HG02610 (cell line): ENCODE measurements around the gene KRT79.

ENCODE experiments used
- ATAC-seq: cut with Tn5 transposase; IDR thresholded peaks from one replicate; pipeline ENCODE4 v1.9.1; 2021; ENCODE audit warnings: mild to moderate bottlenecking, moderate library complexity; ENCODE audit not compliant: unreplicated experiment

Gene KRT79

DNA sequence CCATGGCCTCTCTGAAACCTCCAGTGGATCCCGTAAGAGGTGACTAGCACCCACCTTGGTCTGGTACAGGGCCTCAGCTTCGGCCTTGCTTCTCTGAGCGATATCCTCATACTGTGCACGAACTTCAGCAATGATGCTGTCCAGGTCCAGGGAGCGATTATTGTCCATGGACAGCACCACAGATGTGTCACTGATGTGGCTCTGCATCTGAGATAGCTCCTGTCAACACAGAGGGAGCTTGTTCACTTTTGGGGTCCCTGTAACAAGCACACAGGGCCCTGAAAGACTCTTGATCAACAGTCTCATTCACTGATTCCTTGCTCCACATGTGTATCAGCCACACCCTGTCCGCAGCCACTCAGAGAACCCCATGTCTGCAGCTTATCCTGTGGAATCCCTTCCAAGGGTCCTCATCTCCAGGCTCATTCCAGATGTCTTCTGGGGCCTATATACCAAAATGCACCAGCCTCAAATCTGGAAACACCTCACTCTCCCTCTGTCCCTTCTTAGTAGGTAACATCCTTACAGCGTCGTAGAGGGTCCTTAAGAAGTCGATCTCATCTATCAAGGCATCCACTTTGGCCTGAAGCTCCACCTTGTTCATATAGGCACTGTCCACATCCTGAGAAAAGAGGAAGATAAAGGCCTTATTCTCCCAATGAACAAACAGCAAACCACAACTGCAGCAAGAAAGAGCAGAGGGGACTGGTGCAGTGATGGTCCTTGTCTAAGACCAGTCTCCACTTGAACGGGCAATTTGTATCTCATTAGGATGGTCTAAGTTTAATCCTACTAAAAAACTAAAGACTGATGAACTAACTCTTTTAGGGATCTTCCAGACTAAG is 41.7 kb downstream of the KRT79 start:
- no peak for ATAC-seq

DNA sequence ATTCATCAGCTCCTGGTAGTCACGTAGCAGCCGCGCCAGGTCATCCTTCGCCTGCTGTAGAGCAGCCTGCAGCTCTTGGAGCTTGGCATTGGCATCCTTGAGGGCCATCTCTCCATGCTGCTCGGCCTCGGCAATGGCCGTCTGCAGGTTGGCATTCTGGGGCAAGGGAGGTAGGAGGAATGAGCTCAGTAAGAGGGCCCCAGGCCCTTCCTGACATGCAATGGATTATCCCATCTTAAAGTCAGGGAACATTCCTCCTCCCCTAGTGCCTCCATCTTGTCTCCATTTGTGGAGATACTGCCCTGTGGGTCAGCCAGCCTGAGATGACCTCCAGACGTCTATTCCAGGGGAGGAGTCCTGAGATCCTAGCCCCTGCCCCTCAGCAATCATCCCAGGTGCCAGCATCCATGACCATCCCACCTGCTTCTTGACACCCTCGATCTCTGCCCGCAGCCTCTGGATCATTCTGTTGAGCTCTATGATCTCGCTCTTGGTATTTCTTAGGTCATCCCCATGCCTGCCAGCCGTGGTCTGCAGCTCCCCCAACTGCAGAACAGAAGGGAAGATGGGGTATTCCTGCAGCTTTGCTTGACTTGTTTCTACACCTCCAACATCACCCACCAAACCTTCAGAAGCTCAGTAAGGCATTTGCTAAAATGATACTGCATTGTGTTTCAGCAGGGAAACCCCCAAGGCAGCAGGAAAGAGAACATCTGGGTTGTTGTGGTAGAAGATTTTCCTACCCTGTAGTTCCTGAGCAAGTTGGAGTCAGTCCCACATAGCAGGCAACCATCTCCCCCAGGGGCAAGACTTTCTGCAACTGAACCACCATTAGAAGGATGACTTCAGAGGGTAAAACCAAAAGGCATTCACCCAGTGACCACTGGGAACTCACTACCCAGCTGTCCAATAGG is 42.6 kb downstream of the KRT79 start:
- ATAC-seq: no peak

DNA sequence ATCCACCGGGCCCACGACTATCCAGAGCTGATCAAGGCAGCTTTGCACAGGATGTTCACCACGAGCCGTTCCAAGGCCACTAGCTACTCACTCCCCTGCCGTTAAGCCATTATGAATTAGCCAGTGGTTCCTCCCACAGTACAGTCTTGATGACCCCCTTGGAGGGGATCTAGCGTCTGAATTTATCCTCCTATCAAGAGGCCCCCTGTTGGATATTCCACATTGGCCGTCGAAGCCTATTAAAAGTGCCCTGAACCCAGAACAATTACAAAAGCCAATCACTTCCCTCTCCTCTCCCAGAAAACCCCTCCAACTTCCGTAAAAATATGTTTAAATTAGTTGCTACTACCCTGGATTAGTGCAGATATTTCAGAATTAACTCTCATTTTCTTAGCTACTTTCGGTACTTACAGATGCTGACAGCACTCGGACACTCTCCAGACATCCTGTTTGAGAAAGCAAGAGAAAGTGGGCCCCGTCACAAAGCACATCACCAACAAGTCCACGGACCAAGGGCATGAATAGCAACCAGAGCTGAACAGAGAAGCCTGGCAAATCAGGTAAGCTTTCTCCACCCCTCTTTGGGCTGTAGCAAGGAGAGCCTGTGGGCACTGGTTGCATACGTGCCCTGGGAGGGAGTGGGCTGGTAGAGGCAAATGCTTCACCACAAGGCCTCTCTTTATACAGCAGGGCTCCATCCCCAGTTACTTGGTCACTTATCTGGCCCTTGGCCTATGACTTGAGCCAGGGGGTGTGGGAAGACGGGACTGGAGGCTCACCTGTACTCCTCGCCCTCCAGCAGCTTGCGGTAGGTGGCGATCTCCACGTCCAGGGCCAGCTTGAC is 43.5 kb downstream of the KRT79 start:
- ATAC-seq: no peak

DNA sequence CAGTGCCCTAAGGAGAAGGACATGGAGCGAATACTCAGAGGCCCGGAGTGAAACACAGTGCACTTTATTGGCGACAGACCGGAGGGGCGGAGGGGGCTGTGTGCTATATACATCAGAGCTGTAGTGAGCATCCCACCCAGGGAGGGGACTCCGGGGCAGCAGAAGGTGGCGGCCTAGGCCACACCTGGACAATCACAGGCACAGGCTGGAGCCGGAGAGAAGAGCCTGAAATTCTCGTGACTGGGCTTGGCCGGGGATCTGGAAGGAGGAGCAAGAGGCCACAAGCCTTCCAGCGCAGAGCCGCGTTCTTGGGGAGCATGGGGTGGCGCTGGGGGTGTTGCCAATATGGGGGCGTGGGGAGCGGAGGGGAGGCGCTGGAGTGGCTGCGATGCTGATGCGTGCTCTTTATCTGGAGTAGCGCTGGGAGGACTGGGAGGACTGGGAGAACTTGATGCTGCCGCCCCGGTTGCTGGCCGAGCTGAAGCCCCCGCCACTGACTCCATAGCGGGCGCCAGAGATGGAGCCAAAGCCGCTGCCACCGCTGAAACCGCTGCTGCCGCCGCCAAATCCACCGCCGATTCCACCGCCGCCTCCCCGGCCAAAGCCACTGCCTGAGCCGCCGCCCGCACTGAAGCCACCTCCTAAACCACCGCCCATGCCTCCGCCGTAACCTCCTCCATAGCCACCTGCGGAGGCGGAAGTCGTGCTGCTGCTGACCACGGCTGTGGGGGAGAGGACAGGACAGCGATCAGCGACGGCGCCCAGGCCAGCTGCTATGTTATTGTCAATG is 44.3 kb downstream of the KRT79 start:
- ATAC-seq: no peak

DNA sequence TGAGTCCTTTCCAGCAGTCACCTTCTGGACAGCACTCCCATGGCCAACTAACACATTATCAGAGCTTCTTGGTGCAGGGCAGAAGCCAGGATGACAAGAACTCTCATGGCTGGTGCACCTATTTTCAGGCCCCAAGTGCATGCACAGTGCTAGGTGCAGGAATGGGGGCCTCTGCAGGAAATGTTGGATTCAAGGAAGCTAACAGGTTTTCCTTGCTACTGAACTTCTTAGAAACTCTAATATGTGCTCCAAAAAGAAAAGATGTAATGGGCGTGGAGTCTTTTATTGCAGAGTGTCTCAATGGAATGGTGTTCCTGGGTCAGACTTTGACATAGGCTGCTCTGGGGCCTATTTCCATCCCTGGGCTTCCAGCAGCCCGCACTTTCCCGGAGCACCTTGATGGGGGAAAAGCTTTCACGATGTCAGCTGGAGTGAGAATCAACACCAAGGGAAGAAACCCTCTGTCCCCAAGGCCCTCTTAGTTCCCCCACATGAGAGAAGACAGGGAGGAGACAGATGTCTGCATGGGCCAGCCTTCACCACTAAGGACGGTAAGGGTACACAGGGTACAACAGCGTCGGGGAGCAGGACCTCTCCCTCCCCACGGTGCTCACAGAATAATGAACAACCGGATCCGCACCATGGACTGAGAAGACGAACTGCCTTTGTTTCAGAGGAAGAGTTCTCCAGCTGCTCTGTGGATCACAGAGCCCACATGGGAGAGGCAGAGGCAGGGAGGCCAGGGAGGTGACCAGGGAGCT is 45.1 kb downstream of the KRT79 start:
- ATAC-seq: no peak

DNA sequence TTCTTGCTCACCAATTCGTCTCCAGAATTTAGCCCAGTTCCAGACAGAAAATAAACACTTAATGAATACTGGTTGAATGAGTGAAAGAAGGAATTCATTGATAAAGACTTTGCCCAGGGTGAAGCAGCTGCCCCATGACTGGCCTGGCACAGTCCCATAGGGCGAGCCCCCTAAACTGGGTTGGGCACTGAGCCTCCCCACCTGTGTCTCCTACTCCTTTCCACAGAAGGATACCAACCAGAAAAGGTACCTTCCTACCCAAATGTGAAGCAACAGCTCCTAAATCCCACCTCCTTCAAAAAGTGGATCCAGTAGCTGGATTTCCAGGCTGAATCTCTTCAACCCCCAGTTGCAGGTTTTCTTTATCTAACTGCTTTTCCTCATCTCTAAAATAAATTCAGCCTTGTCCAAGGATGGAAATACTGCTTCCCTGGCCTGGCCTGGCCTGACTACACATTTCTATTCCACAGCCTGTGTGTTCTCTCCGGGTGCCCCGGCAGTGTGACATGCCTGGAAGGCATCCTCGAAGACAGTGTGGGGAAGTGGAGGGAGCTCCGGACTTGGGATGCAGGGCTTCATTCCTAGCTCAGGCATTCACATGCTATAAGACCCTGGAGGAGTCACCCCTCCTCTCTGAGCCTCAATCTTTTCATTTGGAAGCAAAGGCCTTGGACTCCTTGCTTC is 45.8 kb downstream of the KRT79 start:
- no peak for ATAC-seq

DNA sequence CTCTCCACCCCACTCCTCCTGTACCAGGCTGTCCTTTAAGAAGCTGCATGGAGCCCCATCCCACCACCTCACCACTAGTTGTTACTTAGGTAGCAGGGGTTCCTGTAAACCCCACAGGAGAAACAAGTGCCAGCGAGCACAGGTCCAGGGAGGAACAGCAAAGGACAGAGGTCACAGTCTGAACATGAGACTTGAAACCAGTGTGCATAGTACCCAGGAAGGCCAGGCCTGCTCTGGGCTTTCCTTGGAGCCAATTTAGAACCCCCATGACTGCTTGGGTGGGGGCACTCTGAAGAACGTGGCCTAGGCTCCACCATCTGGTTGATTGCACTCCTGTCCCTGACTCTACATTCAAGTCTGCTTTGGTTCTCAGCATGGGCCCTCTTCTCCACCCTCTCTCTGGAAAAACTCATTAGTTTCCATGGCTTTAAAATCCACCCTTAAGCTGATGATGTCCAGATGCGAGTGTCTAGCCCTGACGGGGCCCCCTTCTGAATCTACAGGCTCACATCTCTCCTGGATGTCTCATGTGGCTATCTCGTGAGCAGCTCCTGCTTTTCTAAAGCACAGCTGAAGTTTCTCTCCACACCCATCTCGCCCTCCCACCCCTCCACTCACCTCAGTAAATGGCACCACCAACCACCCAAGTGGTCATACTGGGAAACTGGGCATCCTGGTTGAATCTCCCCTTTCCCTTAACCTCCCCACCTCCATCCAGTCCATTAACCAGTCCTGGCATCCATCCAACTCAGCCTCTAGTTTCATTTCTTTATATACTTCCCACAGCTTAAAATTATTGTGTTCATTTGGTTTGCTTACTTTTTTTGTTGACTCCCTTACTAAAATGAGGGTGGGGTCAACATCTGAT is 46.6 kb downstream of the KRT79 start:
- ATAC-seq: no peak

DNA sequence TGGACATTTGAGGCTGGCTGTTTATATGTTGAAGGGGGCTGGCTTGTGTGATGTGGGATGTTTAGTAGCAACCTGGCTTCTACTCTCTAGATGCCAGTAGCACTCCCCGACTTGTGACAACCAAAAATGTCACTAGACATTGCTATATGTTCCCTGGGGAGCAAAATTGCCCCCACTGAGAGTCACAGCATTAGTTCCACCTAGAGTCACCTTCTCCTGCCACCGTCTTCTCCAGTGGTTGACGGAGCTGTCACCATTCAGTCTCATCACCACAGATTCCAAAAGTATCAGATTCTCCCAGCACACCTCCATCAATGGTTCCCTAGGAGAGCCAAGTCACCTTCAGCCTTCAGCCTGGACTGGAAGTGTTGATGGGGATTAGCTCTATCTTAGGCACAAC is 49.2 kb downstream of the KRT79 start:
- no peak for ATAC-seq

DNA sequence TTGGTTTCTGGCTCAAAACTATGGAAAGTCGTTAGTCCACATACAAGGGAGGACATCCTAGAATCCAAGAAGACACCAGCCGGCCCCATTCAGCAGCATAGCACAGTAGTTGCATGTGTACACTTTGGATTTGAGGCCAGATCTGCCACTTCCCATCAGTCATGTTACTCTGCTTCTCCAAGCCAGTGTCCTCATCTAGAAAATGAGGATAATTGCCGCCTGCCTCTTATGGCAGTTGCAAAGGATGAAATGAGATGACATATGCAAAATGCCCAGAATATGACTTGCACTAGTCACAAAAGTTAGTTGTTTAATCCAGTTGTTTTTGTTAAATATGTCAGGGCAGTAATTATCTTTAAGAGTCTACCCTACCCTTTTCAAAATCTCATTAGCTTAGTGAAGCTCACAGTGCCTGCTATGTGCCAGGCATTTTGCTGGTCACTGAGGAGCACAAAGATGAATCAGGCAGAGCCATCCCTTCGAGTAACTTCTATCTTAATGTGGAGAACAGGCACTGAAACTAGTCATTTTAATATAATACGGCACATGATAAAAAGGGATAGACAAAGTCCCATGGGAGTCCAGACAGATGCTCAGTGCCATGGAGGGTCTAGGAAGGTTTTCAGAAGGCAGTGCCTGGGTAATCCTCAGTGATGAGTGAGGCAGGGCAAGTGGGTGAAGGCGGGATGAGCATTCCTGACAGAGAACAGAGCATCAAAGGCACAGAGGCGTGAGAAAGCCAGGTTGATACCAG is 50.4 kb downstream of the KRT79 start:
- no peak for ATAC-seq

DNA sequence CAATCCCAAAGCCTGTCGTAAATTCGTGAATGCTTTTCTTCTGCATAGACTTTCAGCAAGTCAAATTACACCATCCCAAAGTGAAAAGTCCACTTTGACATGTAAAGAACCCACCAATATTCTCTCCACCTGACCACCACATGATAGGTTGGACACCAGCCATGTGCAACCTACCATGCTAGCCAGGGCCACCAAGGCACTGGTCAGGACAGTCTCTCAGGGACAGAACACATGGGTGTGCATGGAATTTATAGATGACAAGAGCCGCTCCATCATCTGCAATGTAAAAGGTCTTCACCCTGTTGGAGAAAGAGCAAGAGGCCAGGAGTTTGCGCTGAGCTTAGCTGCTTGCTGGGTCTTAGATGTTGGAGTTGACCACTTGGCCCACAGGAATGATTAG is 51.6 kb downstream of the KRT79 start:
- no peak for ATAC-seq

DNA sequence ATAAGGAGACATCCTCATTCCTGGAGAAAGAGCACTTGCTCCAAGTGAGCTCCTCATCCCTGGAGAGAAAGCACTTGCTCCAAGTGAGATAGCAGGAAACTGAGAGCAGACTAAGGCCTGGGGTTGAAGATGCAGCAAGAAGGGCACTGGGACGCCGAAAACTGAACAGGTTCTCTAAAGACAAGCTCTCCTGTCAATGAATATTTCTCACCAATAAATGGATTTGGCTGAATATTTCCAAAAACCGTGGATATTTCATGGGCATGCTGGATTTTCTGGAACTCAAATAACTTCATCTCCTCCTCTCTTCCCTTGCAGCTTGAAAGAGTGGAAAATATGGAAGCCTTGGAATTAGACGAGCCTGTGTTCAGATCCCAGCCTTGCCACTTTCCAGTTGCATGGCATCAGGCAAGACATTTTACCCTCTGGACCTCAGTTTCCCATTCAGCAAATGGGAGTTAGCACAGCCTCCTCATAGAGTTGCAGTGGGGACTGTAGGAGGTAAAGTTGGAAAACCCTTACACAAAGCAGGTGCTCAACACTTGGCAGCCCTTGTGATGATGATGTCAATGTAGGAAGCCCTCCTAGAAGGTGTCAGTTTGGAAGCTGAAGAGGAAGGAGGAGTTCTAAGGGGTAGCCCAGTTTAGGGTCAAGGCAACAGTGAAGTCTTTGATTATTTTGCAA is 52.6 kb downstream of the KRT79 start:
- ATAC-seq: no peak

DNA sequence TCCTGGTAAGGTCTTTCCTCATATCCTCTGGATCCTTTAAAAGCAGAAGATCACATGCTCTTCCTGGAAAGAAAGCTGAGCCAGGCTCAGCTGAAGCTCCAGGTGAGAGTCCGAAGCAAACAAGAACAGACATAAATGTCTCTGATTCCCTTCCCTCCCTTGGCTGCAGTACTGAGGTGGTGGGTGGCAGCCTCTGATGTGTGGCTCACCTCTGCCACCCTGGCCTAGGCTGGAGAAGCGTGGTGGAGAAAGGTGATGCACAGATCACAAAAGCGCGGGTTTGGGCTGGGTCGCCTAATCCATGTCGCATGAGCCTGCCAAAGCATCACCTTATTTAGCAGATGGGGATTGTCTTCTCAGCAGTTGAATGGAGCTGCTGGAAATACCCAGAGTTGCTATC is 54.2 kb downstream of the KRT79 start:
- no peak for ATAC-seq

DNA sequence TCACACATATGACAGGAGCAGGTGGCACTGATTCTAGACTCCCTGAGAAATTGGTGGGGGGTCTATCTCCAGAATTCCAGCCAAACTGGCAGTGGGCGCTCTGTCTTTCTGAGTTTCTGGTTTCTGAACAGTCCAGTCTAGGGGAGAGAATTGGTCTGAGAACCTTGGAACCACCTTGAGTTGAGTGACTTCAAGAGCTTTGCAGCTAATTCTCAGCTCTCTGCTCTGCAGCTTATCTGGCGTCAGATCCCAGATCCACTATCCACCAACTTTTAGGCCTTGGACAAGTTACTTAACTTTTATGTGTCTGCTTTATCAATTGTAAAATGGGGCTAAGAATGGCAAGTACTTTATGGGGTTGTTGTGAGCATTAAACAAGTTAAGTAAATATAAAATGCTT is 55.3 kb downstream of the KRT79 start:
- ATAC-seq: no peak

DNA sequence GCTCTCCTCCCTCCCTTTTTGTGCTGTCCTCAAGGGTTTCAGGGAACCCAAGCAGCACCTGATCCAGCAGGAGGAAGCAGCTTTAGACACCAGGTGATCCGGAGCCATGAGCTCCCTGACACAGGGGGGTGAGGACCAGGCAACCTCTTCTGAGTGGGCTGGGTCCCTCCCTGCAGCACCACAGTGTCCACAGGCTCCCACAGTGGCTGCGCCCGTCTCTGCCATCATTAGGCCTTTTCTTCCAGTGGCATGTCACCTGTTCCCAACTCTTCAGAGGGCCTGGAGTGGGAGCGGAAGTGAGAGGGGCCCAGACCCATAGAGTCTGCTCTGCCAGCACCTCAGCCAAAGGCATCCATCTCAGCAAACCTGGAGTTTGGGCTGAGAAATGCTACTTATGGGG is 56.5 kb downstream of the KRT79 start:
- no peak for ATAC-seq

DNA sequence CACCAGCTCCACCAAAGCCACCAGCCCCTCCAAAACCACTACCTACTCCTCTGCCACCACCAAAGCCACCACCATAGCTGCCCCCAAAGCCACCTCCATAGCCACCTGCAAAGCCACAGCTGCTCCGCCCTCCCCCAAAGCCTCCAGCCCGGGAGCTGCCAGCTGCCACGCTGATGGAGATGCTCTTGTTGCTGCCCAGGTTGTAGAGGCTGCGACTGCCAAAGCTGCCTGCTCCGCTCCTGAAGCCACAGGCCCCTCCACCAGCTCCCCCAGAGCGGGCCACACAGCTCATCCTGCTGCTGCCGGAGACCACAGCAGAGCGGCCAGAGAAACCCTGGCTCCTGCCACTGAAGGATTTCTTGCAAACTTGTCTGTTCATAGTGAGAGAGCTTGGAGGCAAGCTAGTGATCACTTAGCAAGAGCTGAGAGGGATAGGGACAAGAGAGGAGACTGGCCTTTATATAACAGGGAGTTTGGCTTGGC is 57.2 kb downstream of the KRT79 start, which contains the start of gene KRT76:
KRT76 (minus strand) TSS at position 433 of the 483 bp plus-strand sequence; CDS start at position 379, 54 bp downstream.
- ATAC-seq: no peak

DNA sequence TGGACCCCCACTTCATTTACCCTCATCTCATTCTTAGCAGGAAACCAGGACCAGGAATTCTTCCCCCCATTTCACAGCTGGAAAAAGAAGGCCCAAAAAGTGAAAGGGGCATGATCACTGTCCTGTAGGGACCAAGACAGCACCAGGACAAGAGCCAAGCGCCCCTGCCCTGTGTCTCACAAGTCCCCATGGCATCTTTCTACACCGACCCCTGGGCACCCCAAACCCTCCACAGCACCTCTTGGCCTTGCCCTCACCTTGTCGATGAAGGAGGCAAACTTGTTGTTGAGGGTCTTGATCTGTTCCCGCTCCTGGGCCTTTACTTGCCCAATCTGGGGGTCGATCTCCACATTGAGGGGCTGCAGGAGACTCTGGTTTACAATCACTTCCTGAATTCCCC is 57.7 kb downstream of the KRT79 start:
- no peak for ATAC-seq
